Measurements from ENCODE around the gene TREX2. TPM values are rescaled to one million over a fixed set of nuclear protein-coding genes. Genes with fewer than 3 reads are reported as not detected.

TREX2 gene
- total and polyA plus RNA-seq, 4 donors: 0.61 to 1.2 (median 0.64) TPM

DNA sequence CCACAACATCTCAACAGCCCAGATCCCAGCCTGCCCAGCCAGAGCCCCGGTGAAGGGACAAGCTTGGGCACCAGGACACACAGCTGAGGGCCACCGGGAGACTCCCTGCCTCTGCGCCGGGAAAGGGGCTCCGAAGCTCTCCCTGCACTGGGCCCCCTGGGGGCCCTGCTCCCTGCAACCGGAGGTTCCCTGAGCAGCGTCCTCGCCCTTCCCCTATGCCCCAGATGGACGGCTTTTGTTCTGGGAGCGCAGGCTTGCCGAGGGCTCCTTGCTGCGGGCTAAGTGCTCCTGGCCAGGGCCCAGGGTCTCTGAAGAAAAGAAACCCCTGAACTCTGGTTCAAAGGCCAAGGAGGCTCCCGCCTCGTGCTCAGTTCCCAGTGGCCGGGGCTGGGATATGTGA lies 35.5 kb downstream of the TREX2 start:
- no peaks in the 10 kb centered on the region for H3K36me3 ChIP-seq (ENCODE audit: control insufficient read depth in 4 of 4, insufficient read depth in 4 of 4, low read length in 4 of 4)
- H3K27me3 ChIP-seq (ENCODE audit: control insufficient read depth in 3 of 3, insufficient read depth in 3 of 3, low read length in 2 of 3): no peaks in the 10 kb centered on the region
- no peak overlapping the region for H3K4me3 ChIP-seq
- WGBS, 2 donors: 84 to 89% methylated on average over 10 to 15 of the region's 15 CpGs
- TF ChIP-seq, protein P1, sequence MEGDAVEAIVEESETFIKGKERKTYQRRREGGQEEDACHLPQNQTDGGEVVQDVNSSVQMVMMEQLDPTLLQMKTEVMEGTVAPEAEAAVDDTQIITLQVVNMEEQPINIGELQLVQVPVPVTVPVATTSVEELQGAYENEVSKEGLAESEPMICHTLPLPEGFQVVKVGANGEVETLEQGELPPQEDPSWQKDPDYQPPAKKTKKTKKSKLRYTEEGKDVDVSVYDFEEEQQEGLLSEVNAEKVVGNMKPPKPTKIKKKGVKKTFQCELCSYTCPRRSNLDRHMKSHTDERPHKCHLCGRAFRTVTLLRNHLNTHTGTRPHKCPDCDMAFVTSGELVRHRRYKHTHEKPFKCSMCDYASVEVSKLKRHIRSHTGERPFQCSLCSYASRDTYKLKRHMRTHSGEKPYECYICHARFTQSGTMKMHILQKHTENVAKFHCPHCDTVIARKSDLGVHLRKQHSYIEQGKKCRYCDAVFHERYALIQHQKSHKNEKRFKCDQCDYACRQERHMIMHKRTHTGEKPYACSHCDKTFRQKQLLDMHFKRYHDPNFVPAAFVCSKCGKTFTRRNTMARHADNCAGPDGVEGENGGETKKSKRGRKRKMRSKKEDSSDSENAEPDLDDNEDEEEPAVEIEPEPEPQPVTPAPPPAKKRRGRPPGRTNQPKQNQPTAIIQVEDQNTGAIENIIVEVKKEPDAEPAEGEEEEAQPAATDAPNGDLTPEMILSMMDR (IDR thresholded peaks at IDR 0.05; ENCODE audit: control extremely low read depth, extremely low read depth): no peak
- H3K9me3 ChIP-seq (ENCODE audit: control insufficient read depth in 4 of 4, insufficient read depth in 3 of 4, low read length in 3 of 4): no peaks in the 10 kb centered on the region
- ATAC-seq (ENCODE audit: insufficient read depth, low FRiP score) (no peak), DNase-seq (no peak)
- no peak overlapping the region for H3K9ac ChIP-seq (ENCODE audit: insufficient read depth in 1 of 2, low read length in 2 of 2)
- H3K27ac ChIP-seq (ENCODE audit: low read depth in 1 of 2, low read length in 1 of 2): no peak overlapping the region
- H3K4me1 ChIP-seq (ENCODE audit: control insufficient read depth in 5 of 5, insufficient read depth in 5 of 5, low read length in 5 of 5): peaks cover 0 to 5% (median 0%) of the 10 kb centered on the region in 5 donors

DNA sequence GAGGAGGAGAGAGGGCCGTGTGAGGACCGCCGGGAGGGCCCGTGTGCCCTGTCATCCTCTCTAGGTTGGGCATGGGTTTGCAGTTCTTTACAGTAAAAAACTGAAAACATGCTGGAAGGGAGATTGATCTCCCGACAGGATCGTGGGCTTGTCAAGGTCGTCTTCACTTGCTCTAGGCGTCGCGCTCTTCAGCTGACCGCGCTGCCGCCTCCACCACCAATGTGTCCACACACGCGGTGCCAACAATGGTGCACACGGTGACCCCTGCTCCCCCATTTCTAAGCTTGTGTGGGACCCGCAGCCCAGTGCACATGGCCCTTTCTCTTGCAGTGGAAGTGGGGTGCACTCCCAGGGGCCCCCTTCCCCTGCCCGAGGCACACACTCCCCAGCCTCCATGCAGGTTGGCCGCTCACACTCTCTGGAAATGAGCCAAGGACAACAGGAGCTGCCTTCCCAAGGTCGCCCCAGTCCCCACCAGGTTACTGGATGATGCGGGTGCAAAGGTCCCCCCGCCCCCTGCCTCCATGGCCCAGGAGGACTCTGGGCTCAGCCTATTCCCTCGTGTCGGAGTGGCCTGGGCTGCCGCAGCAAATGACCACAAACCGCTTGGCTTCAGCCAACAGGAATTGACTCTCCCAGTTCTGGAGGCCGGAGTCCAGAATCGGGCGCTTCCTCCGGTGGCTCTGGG lies 36.3 kb downstream of the TREX2 start:
- ATAC-seq (ENCODE audit: insufficient read depth, low FRiP score) (no peak), DNase-seq (no peak)

GRCh38 chrX:153408871-153409351 lies 36.9 kb downstream of the TREX2 start:
- TF ChIP-seq, protein P1 (IDR thresholded peaks at IDR 0.05; ENCODE audit: control extremely low read depth, extremely low read depth): no peak
- H3K4me3 ChIP-seq: no peak overlapping the region
- H3K27me3 ChIP-seq (ENCODE audit: control insufficient read depth in 3 of 3, insufficient read depth in 3 of 3, low read length in 2 of 3): no peaks in the 10 kb centered on the region
- H3K9ac ChIP-seq (ENCODE audit: insufficient read depth in 1 of 2, low read length in 2 of 2): no peak overlapping the region
- no peaks in the 10 kb centered on the region for H3K36me3 ChIP-seq (ENCODE audit: control insufficient read depth in 4 of 4, insufficient read depth in 4 of 4, low read length in 4 of 4)
- WGBS, 2 donors: 80 to 85% methylated on average over 6 to 12 of the region's 12 CpGs
- ATAC-seq (ENCODE audit: insufficient read depth, low FRiP score) (no peak), DNase-seq (no peak)
- no peak overlapping the region for H3K27ac ChIP-seq (ENCODE audit: low read depth in 1 of 2, low read length in 1 of 2)
- H3K4me1 ChIP-seq (ENCODE audit: control insufficient read depth in 5 of 5, insufficient read depth in 5 of 5, low read length in 5 of 5): peaks cover 0 to 5% (median 0%) of the 10 kb centered on the region in 5 donors
- no peaks in the 10 kb centered on the region for H3K9me3 ChIP-seq (ENCODE audit: control insufficient read depth in 4 of 4, insufficient read depth in 3 of 4, low read length in 3 of 4)

More for the DNA sequence above, 36.3 kb downstream of the TREX2 start:
- Histone ChIP-seq H3K9me3 (ENCODE audit: control insufficient read depth in 4 of 4, insufficient read depth in 3 of 4, low read length in 3 of 4) (no peaks in the 10 kb centered on the region), H3K4me1 (ENCODE audit: control insufficient read depth in 5 of 5, insufficient read depth in 5 of 5, low read length in 5 of 5) (peaks cover 0 to 5% (median 0%) of the 10 kb centered on the region in 5 donors), H3K4me3 (no peak overlapping the region), H3K27me3 (ENCODE audit: control insufficient read depth in 3 of 3, insufficient read depth in 3 of 3, low read length in 2 of 3) (no peaks in the 10 kb centered on the region), H3K9ac (ENCODE audit: insufficient read depth in 1 of 2, low read length in 2 of 2) (no peak overlapping the region), H3K36me3 (ENCODE audit: control insufficient read depth in 4 of 4, insufficient read depth in 4 of 4, low read length in 4 of 4) (no peaks in the 10 kb centered on the region), H3K27ac (ENCODE audit: low read depth in 1 of 2, low read length in 1 of 2) (no peak overlapping the region)
- TF ChIP-seq, protein P1 (IDR thresholded peaks at IDR 0.05; ENCODE audit: control extremely low read depth, extremely low read depth): no peak
- WGBS, 2 donors: 87 to 95% methylated on average over 13 to 30 of the region's 30 CpGs

Measured in lung (tissue), 12 donors.